ENCODE data around the gene PATJ. TPM values are rescaled to one million over a fixed set of nuclear protein-coding genes. Genes with fewer than 3 reads are reported as not detected.
"Not testable (repeated sequence)": the region's sequence is repeated elsewhere in the genome, so short reads cannot be mapped to it uniquely, and the experiment has no call there.

The PATJ gene
- total RNA-seq, 4 donors from 2014 or later, result 54.9 to 187 (median 62.1) TPM

- peaks cover 6% of the 10 kb centered on the region for H3K36me3 ChIP-seq
- TF ChIP-seq CTCF (IDR thresholded peaks at IDR 0.05), result no peak
- TF ChIP-seq EP300 (IDR thresholded peaks at IDR 0.05), result no peak
- TF ChIP-seq POLR2A (IDR thresholded peaks at IDR 0.05), result no peak
- no peak for TF ChIP-seq POLR2AphosphoS5 (IDR thresholded peaks at IDR 0.05)
Observed at GRCh38 chr1:61892977-61893376, 150.7 kb downstream of the PATJ start.

GRCh38 chr1:61894296-61894695, 152.0 kb downstream of the PATJ start:
- WGBS, result 77% methylated on average over 2 of the region's 2 CpGs
- not testable (repeated sequence) for H3K36me3 ChIP-seq; H3K27me3 ChIP-seq; DNase-seq (ENCODE audit: low spot score in 2 of 2); H3K9me3 ChIP-seq; H3K27ac ChIP-seq; H3K4me1 ChIP-seq; H3K4me3 ChIP-seq

More at GRCh38 chr1:61892977-61893376, 150.7 kb downstream of the PATJ start:
- Histone ChIP-seq H3K9me3 (no peaks in the 10 kb centered on the region), H3K27me3 (no peaks in the 10 kb centered on the region), H3K4me1 (no peaks in the 10 kb centered on the region), H3K27ac (no peak overlapping the region), H3K4me3 (no peak overlapping the region)
- 90% methylated on average over 2 of the region's 2 CpGs for WGBS
- no peak for DNase-seq (ENCODE audit: low spot score in 2 of 2)

GRCh38 chr1:61895175-61895574, 152.9 kb downstream of the PATJ start:
- DNase-seq (ENCODE audit: low spot score in 2 of 2), result no peak
- Histone ChIP-seq H3K27ac (no peak overlapping the region), H3K4me1 (no peaks in the 10 kb centered on the region), H3K9me3 (no peaks in the 10 kb centered on the region), H3K27me3 (no peaks in the 10 kb centered on the region), H3K36me3 (peaks cover 14% of the 10 kb centered on the region), H3K4me3 (no peak overlapping the region)
- TF ChIP-seq POLR2AphosphoS5 (IDR thresholded peaks at IDR 0.05) (no peak), POLR2A (IDR thresholded peaks at IDR 0.05) (no peak), EP300 (IDR thresholded peaks at IDR 0.05) (no peak), CTCF (IDR thresholded peaks at IDR 0.05) (no peak)
- 0% methylated on average over 1 of the region's 2 CpGs for WGBS

GRCh38 chr1:61898658-61899057, 156.4 kb downstream of the PATJ start:
- H3K36me3 ChIP-seq, result peaks cover 16% of the 10 kb centered on the region
- no peak overlapping the region for H3K27ac ChIP-seq
- DNase-seq (ENCODE audit: low spot score in 2 of 2), result no peak
- WGBS, result 96% methylated on average over 3 of the region's 3 CpGs
- no peak overlapping the region for H3K4me3 ChIP-seq
- no peak for TF ChIP-seq EP300 (IDR thresholded peaks at IDR 0.05)
- TF ChIP-seq POLR2A (IDR thresholded peaks at IDR 0.05), result no peak
- no peak for TF ChIP-seq CTCF (IDR thresholded peaks at IDR 0.05)
- TF ChIP-seq POLR2AphosphoS5 (IDR thresholded peaks at IDR 0.05), result no peak
- no peaks in the 10 kb centered on the region for H3K4me1 ChIP-seq
- H3K27me3 ChIP-seq, result no peaks in the 10 kb centered on the region
- no peaks in the 10 kb centered on the region for H3K9me3 ChIP-seq

GRCh38 chr1:61904354-61904753, 162.1 kb downstream of the PATJ start:
- no peaks in the 10 kb centered on the region for H3K9me3 ChIP-seq
- H3K27ac ChIP-seq, result no peak overlapping the region
- 98% methylated on average over 1 of the region's 1 CpG for WGBS
- no peaks in the 10 kb centered on the region for H3K27me3 ChIP-seq
- TF ChIP-seq POLR2A (IDR thresholded peaks at IDR 0.05), result no peak
- TF ChIP-seq POLR2AphosphoS5 (IDR thresholded peaks at IDR 0.05), result no peak
- TF ChIP-seq EP300 (IDR thresholded peaks at IDR 0.05), result no peak
- no peak for TF ChIP-seq CTCF (IDR thresholded peaks at IDR 0.05)
- no peak for DNase-seq (ENCODE audit: low spot score in 2 of 2)
- peaks cover 23% of the 10 kb centered on the region for H3K36me3 ChIP-seq
- H3K4me1 ChIP-seq, result no peaks in the 10 kb centered on the region
- no peak overlapping the region for H3K4me3 ChIP-seq

GRCh38 chr1:61907102-61907501, 164.8 kb downstream of the PATJ start:
- no peak overlapping the region for H3K4me3 ChIP-seq
- DNase-seq (ENCODE audit: low spot score in 2 of 2), result no peak
- H3K27me3 ChIP-seq, result no peaks in the 10 kb centered on the region
- H3K36me3 ChIP-seq, result peaks cover 26% of the 10 kb centered on the region
- TF ChIP-seq CTCF (IDR thresholded peaks at IDR 0.05), result no peak
- no peak for TF ChIP-seq POLR2AphosphoS5 (IDR thresholded peaks at IDR 0.05)
- TF ChIP-seq EP300 (IDR thresholded peaks at IDR 0.05), result no peak
- no peak for TF ChIP-seq POLR2A (IDR thresholded peaks at IDR 0.05)
- H3K9me3 ChIP-seq, result no peaks in the 10 kb centered on the region
- H3K4me1 ChIP-seq, result no peaks in the 10 kb centered on the region
- 79% methylated on average over 4 of the region's 4 CpGs for WGBS
- H3K27ac ChIP-seq, result no peak overlapping the region
